Body of pancreas (tissue), 4 donors: Measurements from ENCODE around the gene CHST8. TPM values are rescaled to one million over a fixed set of nuclear protein-coding genes. Genes with fewer than 3 reads are reported as not detected.

Experiments
- ATAC-seq: fragments of 150-250 bp; one replicate; pipeline ENCODE4 v1.9.1; 2016
- DNase-seq, 4 donors: peaks; one replicate each; pipeline ENCODE4 v3.0.0-alpha.2; 2019
- H3K27ac ChIP-seq, 4 donors: fragments of 200-600 bp; sonication (generic); 1 replicate in 3 of 4; 2 replicates in 1 of 4; pipeline versions ENCODE4 v1.5.1 to v1.6.1; 2016 to 2019; ENCODE audit warnings: mild to moderate bottlenecking in 1 of 4, mixed read lengths in 1 of 4, moderate library complexity in 1 of 4
- H3K27me3 ChIP-seq, 2 donors: fragments of 200-600 bp; sonication (generic); one replicate each; pipeline ENCODE4 v1.6.0; 2016; ENCODE audit warnings: mild to moderate bottlenecking in 1 of 2
- H3K36me3 ChIP-seq, 2 donors: fragments of 200-600 bp; sonication (generic); replicated peaks in 1 of 2; 2 replicates each; pipeline ENCODE4 v1.5.1; 2016; ENCODE audit warnings: low read depth in 2 of 2; ENCODE audit not compliant: insufficient read depth in 1 of 2
- H3K4me1 ChIP-seq: fragments of 200-600 bp; sonication (generic); one replicate; pipeline ENCODE4 v1.6.0; 2016
- H3K4me3 ChIP-seq, 2 donors: fragments of 200-600 bp; sonication (generic); 1 replicate in 1 of 2; 2 replicates in 1 of 2; pipeline ENCODE4 v1.5.1; 2016 to 2019
- H3K9me3 ChIP-seq, 3 donors: fragments of 200-600 bp; sonication (generic); 1 replicate in 2 of 3; 2 replicates in 1 of 3; pipeline ENCODE4 v1.5.1; 2016
- POLR2A ChIP-seq, 3 donors: fragments of 450-650 bp; IDR thresholded peaks; one replicate each; pipeline ENCODE4 v1.6.1; 2016; ENCODE audit warnings: antibody characterized with exemption in 3 of 3, mild to moderate bottlenecking in 2 of 3
- WGBS, 2 donors: methylation state at CpG; one replicate each; pipeline ENCODE4 v1.1.5; 2017; 5-methylcytosine and 5-hydroxymethylcytosine counted together
- intact Hi-C: fragments of 100-400 bp; cut with DNase I; formaldehyde crosslinking; loops from one replicate; pipeline ENCODE4 v1.15.1; 2023
- total RNA-seq, 2 donors: library from RNA; depleted of rRNA; stranded (reverse); fragments of >200 nt; gene quantifications; one replicate each; pipeline ENCODE4 v1.1.0, GENCODE V29; 2016
- TF ChIP-seq, protein P1 (sequence below), 7 experiments: fragments of 450-650 bp in 4 of 7; fragments of 200-600 bp in 3 of 7; sonication (generic) in 3 of 7; IDR thresholded peaks; one replicate each; pipeline ENCODE4 v1.5.1; 2016 to 2019; ENCODE audit warnings: antibody characterized with exemption in 7 of 7

The CHST8 gene
- total RNA-seq, 2 donors from 2014 or later, result 0.26 TPM; not detected in 1

DNA sequence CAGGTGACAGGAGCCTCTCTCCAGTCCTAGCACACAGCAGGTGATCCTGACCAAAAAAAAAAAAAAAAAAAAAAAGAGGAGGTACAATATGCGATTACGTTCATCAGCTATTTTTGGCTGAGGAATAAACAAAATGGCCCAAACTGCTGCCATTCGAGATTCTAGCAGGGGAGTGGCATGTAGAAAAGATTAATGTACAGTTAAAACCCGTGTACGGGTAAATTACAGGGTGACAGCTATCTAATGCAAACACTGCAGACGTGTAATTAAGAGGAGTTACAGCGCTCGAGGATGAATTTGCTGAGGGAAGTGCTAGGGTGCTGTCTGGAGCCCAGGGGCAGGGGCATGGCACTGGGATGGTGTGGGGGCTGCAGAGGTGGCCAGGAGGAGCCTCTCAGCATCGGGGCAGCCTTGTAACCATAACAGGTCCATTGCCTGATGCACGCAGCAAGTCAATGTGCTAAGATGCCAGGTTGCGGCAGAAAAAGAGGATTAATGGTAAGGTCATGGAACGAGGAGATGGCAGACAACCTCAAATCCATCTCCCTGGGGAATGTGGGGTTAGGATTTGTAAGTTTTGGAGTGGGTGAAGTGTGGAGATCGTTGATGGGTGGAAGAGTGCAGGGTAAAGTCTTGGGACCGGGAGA lies 17.4 kb downstream of the CHST8 start:
- intact Hi-C loops, result no loop called here
- no peak overlapping the region for H3K27ac ChIP-seq
- no peaks in the 10 kb centered on the region for H3K9me3 ChIP-seq
- ATAC-seq, result no peak
- no peak for TF ChIP-seq POLR2A (IDR thresholded peaks at IDR 0.05)
- TF ChIP-seq, protein P1, sequence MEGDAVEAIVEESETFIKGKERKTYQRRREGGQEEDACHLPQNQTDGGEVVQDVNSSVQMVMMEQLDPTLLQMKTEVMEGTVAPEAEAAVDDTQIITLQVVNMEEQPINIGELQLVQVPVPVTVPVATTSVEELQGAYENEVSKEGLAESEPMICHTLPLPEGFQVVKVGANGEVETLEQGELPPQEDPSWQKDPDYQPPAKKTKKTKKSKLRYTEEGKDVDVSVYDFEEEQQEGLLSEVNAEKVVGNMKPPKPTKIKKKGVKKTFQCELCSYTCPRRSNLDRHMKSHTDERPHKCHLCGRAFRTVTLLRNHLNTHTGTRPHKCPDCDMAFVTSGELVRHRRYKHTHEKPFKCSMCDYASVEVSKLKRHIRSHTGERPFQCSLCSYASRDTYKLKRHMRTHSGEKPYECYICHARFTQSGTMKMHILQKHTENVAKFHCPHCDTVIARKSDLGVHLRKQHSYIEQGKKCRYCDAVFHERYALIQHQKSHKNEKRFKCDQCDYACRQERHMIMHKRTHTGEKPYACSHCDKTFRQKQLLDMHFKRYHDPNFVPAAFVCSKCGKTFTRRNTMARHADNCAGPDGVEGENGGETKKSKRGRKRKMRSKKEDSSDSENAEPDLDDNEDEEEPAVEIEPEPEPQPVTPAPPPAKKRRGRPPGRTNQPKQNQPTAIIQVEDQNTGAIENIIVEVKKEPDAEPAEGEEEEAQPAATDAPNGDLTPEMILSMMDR (IDR thresholded peaks at IDR 0.05), result no peak
- H3K4me1 ChIP-seq, result no peaks in the 10 kb centered on the region
- no peak for DNase-seq
- WGBS, 2 donors, result 24 to 26% methylated on average over 14 of the region's 14 CpGs
- peaks cover 0 to 7% of the 10 kb centered on the region in 2 donors for H3K27me3 ChIP-seq
- no peak overlapping the region for H3K4me3 ChIP-seq
- H3K36me3 ChIP-seq, result no peaks in the 10 kb centered on the region

DNA sequence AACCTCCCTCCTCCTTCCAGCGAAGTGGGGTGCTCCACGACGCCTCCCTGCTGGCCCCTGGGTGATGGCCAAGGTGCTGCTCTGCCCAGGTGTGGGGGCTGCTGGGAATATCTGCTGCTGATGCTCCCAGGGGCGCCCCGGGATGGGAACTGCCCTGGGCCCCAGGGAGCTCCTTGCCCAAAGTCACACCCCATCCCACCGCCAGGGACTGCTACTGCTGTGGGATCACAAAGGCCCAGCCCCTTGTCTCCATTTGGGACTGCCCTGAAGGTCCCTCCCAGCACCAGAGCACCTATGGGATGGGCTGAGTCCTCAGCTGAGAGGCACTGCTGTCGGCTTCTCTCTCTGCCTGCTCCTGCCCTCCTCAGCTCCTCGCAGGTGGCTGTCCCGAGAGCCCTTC lies 19.0 kb downstream of the CHST8 start:
- H3K27ac ChIP-seq, result no peak overlapping the region
- DNase-seq (no peak), ATAC-seq (no peak)
- TF ChIP-seq, protein P1 (IDR thresholded peaks at IDR 0.05), result no peak
- TF ChIP-seq POLR2A (IDR thresholded peaks at IDR 0.05), result no peak
- no peaks in the 10 kb centered on the region for H3K36me3 ChIP-seq
- H3K4me3 ChIP-seq, result no peak overlapping the region
- no peaks in the 10 kb centered on the region for H3K9me3 ChIP-seq
- H3K4me1 ChIP-seq, result no peaks in the 10 kb centered on the region
- H3K27me3 ChIP-seq, result peaks cover 0 to 7% of the 10 kb centered on the region in 2 donors
- intact Hi-C loops, result no loop called here
- 51 to 55% methylated on average over 3 to 9 of the region's 9 CpGs for WGBS, 2 donors

DNA sequence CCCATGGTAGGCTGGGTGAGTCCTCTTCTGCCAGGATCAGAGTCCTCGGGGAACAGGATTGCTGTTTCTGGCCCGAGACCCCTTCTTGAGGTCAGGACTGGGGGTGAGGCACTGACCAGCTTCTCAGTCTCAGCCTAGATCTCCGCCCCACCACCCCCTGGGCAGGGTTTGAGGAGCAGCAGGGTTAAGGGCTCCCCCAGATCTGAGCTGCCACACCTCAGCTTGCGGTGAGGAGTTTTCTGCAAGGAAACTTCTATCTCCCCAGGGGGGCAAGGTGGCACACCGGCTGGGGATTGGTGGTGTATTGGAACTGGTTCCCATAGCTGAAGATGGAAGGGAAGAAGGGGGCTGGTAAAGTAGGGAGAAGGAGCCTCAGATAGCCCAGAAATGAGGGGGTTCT lies 19.5 kb downstream of the CHST8 start:
- 47 to 74% methylated on average over 1 to 5 of the region's 5 CpGs for WGBS, 2 donors
- Histone ChIP-seq H3K36me3 (no peaks in the 10 kb centered on the region), H3K27ac (no peak overlapping the region), H3K4me1 (no peaks in the 10 kb centered on the region), H3K9me3 (no peaks in the 10 kb centered on the region), H3K4me3 (no peak overlapping the region), H3K27me3 (peaks cover 0 to 7% of the 10 kb centered on the region in 2 donors)
- TF ChIP-seq POLR2A (IDR thresholded peaks at IDR 0.05), result no peak
- TF ChIP-seq, protein P1 (IDR thresholded peaks at IDR 0.05), result no peak
- no peak for ATAC-seq
- intact Hi-C loops, result no loop called here
- no peak for DNase-seq

DNA sequence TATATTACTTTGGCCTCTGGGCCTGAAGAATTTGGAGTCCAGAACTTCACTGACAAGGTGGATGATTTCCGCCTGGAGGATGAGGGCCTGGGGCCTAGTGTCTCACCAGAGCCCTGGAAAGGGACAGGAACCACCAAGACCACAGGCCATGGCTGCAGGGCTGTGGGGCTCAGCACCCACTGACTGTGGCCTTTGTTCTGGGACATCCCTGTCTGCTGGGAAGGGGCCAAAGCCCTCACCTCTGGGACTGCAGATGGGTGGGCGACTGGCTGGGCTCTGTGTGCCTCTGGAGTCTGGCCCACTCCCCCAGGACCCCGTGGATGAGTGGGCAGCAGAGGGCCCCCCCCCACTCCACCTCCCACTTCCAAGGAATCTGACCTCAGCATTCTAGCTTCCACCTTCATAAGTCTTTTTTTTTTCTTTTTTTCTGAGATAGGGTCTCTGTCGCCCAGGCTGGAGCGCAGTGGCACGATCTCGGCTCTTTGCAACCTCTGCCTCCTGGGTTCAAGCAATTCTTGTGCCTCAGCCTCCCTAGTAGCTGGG lies 20.3 kb downstream of the CHST8 start:
- ATAC-seq (no peak), DNase-seq (no peak)
- Histone ChIP-seq H3K27me3 (peaks cover 0 to 7% of the 10 kb centered on the region in 2 donors), H3K9me3 (no peaks in the 10 kb centered on the region), H3K27ac (no peak overlapping the region), H3K36me3 (no peaks in the 10 kb centered on the region), H3K4me3 (no peak overlapping the region), H3K4me1 (no peaks in the 10 kb centered on the region)
- TF ChIP-seq, protein P1 (IDR thresholded peaks at IDR 0.05), result no peak
- TF ChIP-seq POLR2A (IDR thresholded peaks at IDR 0.05), result no peak
- intact Hi-C loops, result no loop called here
- 79 to 80% methylated on average over 6 to 7 of the region's 7 CpGs for WGBS, 2 donors
